ENCODE data around the gene ITGB8.

The ITGB8 gene

DNA sequence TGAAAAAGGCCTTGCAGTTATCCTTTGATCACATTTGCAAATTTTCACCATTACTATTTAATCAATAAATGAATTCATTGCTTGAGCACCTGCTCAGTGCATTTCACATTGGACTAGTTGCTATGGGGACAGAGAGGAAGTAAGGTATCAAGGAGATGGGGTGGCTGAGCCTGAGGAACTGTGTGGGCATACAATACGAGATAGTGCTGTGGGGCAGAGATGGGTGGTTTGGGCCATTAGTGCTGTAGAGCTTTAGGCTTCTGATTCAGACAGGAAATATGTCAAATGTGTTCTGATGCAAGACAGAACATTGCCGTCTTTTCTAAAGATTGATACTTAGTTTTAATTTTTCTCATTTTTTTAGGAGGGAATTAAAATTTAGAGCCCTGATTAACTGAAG, 13.2 kb downstream of the ITGB8 start:
- no peak for DNase-seq

DNA sequence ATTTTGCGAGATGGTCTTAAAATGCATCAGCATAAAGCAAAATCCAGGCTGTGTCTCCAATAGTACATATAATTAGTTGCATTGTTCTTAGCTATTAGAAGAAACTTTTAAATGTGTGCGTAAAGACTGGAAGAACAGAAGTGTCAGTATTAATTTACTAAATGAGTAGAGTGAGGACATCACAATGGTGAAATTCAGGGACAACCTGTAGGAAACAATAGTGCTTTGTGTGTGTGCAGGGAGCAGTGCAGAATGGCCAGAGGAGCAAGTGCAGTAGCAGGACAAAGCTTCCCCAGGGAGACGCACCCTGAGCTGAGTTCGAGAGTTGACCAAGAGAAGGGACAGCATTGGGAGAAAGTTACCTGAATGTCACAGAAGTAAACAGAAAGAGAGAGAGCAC, 13.7 kb downstream of the ITGB8 start:
- DNase-seq: no peak

DNA sequence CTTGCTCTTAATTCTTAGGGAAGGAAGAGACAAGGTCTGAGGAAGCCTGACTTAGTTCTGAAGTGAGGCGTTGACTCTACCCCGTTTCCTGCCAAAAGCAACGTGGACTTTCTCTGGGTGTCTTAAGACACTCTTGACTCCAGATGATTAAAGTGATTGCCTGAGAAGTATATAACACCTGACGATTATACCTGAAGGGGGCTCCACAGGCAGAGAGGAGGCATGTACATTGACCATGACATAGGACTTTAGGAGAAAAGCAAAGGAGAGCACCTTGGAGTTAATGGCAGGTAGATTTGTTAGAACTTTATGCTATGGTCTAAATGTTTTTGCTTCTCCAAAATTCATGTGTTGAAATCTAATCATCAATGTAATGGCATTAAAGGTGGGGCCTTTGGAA, 15.9 kb downstream of the ITGB8 start:
- no peak for DNase-seq

DNA sequence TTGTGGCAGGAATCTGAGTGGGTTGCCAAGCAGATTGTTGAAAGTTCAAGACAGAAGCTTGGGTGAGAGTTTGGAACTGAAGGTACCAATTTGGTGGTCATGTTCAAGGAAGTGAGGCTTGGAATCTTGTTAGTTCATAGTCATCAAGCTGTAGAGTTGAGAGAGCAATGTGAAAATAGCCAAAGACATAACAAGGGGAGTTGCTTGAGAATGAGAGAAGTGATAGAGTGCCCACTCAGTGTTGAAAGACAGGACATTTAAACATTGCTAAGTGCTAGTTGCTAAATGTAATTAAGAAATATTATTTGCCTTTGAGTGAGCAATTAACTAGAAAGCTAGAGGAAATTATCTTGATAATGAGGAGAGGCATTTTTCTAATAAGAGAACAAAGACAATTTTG, 17.0 kb downstream of the ITGB8 start:
- DNase-seq: no peak

DNA sequence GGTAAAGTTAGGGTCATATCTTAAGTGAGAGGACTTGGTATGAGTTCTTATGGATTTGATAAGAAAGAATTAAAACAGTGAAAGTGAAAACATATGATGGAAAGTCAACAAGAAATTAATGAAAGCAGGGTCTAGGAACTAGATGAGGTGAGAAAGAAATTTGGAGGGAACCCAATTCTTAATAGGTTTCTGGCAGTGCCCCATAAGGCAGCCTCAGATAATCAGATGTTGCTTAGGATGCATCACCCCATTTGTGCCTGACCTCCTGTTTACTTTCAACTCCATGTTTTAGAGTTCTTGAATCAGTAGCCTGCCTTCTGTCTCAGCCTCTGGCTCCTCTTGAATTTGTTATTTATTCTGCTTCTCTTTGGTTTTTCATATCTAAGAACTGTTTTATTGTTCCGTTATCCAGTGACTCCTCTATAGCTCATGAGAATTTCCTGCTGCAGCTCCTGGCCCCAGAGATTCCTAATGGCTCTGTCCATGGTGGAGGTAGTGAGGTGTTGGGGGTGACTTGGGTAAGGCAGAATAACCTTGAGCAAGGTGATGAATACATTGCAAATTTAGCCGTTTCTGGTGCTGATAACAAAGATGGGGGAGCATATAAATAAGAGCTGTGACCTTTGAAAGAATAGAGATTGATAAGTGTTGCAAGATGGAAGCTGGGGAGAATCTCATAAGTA, 17.6 kb downstream of the ITGB8 start:
- no peak for DNase-seq

DNA sequence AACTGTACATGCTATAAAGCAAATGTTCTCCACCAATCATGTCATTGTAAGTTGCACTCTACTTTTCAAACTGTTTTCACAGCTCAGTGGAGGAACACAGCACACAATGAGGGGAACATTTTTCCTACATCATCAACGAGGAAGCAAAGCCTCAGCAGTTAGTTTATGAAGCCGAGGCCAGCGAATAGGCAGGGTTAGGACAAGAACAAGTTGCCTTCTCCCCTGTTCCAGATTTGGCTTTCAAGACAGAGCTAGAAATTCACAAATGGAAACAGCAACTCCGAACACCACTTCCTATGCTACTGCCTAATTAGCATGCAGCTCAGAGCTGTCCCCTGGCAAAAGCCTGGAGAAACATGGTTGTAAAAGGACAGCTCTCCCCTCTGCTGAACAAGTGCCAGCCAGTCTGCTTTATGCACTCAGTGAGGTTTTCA, 19.8 kb downstream of the ITGB8 start:
- no peak for DNase-seq

DNA sequence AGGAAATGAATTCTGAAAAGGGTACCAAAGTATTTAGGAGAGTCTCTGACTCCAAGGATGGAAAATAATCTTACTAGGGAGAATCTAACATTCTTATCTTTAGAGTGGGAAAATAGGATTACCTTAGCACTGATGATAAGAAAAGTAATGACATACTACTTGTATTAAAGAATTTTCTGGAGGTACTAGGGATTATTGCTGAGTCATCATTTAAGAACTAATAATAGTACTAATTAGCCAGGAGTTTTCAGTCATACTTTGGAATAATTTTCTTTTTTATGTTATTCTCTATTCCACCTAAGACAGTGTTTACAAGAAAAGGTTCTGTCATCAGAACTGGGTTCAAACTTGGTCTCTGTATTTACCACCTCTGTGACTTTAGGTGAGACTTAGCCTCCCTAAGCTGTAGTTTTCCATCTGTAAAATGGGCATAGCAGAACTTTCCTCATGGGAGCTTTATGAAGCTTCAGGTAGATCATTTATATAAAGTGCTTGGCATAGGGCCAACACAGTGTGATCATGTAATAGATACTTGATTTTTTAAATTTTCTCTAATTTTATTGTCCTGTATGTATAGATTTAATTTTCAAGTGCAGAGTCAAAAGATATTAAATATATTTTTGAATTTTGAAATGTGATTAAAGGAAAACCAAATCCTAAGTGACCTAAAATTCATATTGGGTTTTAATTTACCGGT, 20.4 kb downstream of the ITGB8 start:
- no peak for DNase-seq

DNA sequence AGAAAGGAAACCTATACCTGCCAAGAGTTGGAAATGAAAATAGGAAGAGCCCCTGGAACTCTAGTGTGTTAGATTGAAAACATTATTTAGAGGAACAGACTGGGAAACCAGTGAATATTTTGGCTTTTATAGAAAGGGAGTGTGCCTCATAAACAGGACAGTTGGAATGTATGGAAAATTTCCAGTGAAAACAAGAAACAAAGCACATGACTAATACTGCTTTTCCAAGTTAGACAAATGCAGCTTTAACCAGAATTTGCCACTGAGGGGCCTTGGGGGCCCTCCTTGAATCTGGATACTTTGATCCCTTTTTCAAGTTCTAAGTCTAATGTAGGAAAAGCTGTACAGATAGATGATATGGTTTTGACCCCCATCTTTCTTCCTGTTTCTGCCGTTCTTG, 21.2 kb downstream of the ITGB8 start:
- no peak for DNase-seq

DNA sequence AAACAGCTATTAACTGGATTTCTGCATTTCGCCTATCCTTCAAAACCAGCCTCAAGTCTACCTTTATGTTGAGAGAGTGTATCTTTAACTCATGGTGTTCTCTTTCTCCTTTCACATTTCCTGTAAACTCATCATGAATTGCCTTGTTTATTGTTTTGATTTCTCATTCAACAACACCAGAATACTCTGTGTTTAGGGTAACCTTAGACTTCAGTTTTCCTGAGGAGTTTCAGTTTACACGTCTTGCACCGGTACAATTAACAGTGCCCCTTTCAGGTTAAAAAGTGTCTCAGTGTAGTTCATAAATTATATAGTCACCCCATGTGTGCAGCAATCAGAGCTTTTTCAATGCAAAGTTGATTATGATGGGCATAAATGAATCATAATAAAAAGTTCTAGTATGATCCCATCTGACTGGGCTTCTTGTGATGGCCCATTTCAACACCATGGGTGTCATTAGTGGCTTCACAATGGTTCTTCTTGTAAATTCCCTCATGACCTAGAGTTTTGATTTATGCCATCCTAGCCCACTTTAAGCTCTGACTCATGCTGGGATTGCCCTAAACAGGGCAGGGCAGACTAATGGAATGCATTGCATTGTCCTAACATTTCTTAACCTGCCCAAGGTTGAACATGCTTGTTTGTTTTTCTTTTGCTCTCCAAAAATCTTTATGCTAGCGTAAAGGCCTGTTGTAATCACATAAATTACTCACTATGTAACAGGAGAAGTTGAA, 22.0 kb downstream of the ITGB8 start:
- no peak for DNase-seq

DNA sequence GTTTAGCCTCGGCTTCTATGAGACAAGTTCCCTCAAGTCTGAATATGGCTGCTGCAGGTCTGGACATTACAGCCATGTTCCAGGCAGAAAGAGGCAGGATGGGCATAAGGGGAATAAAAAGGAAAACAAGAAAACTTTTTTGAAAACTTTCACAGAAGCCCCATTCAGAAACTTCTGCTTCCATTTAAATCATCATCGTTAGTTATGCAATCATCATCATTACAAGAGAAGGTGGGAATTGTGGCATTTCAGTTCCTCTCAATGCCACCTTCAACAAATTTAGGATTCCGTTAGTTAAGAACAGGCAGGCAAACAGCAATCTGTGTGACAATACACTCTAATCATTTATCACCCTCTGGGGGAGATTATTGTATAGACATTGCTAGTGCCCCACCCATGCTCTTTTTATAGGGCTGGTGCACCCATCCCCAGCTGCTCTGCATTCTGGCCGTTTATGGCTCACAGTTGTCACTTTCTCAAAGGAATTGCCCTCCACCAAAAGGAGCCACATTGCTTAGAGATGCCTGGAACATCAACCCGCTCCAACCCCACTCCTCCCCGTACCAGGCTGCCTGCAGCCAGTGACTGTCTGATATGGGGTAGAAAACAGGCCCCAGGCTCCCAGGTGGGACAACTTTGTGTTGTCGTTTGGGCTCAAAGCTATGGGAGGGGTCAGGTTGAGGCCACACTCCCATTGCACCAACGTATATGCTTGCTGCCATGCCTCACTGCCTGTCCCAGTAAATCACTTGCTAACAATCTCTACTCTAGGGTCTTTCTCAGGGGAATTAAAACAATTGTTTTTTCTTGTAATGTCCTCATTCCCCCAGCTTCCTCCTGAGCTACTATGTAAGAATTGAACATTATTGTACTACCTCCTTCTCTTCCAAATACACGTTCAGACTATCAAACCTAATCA, 24.2 kb downstream of the ITGB8 start:
- no peak for DNase-seq

DNA sequence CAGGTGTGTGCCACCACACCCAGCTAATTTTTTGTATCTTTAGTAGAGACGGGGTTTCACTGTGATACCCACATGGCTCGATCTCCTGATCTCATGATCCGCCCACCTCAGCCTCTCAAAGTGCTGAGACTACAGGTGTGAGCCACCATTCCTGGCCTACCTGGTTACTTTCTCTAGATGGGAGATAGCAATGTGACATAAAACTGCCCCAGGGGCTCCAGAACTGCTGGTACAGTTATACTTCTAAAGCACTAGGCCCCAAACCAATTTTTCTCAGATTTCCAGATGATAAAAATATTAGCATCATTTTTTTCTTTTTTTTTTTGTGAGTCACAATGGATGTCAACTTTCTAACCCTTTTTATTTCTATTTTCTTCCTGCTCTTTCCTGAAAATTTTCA, 27.4 kb downstream of the ITGB8 start:
- DNase-seq: no peak

DNA sequence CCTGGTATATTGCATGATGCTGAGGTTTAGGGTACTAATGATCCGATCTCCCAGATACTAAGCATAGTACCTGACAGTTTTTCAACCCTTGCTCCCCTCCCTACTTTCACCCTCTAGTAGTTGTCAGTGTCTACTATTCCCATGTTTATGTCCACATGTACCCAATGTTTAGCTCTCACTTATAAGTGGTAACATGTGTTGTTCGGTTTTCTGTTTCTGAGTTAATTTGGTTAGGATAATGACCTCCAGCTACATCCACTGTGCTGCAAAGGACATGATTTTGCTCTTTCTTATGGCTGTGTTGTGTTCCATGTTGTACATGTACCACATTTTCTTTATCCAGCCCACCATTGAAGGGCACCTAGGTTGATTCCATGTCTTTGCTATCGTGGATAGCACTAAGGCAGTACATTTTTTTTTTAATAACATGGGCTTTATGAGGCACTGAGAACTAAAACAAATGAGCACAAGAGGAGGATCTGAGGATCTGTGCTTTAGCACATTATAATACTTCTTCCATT, 28.1 kb downstream of the ITGB8 start:
- DNase-seq: no peak

DNA sequence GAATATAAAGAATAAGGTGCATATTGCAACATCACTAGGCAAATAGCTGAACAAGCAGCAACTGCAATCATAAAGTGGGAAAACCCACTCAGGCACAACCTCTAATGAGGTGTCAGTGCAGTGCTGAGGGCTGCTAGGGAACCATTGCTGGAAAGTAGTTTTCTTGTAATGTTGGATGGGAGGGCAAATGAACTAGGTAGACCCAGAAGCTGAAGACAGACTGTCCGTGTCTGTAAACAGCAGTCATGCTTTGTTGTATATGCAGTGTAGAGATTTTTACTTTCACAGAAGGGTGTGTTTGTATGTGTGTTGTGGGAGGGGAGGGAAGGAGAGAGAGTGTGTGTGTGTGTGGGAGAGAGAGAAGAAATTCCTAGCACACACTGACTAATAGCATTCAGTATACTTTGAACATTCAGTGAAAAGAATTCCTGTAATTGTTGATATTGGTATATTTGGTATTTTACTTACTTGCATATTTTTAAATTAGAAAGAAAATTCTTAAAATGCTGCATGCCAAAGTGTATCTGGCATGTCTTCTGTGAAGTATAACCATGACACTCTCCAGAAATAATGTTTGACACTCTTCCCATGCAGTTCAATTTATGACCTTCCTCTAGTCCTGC, 28.8 kb downstream of the ITGB8 start:
- DNase-seq: no peak

DNA sequence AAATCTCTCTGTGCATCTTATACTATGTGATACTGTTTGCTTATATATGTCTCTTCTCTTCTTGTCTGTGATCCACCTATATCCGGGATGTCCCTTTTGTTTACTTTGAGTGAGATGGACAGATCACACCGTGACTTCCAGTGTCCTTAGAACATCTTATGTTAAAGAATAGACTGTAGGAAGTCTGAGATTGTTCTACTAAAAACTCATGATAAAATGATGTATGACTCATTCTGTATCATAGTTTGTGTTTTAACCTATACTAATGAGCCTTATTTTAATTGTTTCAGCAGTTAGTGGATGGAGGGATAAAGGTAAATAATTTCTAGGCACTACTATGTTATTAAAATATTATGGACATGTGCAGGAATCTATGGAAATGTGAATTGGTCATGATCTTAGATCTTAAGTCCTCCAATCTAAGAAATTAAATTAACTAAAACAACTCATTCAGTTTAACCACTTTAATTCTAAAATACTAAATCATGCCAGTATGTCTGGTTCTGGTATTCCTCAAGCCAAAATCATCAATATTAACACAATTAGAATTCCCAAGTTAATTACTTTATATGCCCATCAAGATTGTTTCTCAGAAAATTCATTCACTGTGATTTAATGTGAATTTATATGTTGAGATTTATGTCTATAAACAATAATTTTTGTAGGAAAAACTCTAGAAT, 32.0 kb downstream of the ITGB8 start:
- no peak for DNase-seq

DNA sequence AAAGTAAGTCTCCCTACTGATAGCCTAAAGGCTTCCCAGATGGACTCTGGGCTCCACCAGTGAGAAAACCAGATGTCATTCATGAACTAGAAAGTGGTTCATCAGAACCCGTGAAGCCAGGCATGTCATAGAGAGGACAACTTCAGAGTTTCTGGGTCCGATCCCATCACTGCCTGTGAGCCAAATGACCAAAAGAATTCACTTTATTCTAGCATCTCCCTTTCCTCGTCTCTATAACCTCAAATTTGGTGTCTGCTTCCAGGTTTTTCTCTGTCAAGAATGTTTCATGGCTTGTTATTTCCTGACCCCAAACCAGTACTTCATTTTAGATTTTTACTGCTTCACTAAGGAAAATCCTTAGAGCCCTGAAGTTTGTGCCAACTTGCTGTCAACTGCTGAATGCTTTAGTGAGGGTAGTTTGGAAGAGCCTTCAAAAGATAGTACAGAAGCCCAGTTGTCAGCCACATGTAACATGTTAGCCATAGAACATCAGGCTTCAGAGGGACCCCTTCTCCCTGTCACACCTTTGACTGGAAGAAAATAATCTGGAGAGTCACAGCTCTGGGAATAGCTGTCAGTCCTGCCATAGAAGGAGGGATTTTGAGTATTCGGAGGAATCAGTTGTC, 34.0 kb downstream of the ITGB8 start:
- no peak for DNase-seq

DNA sequence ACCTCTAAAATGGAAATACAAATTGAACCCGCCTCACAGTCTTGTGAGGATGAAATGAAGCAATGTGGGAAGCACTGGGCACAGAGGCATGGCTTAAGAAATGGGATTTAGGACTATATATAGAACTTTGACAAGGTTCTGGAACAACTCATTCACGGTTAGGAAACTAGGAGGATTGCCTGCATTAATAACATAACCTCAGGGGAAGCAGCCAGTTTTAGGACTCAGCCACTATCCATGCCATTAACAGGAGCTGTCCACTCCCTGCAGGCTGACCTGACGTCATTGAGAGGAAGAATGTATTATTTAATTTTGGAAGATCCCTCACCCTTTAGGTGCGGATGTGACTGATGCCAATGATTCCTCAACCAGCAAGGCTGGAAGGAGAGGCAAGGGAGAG, 34.8 kb downstream of the ITGB8 start:
- DNase-seq: no peak

DNA sequence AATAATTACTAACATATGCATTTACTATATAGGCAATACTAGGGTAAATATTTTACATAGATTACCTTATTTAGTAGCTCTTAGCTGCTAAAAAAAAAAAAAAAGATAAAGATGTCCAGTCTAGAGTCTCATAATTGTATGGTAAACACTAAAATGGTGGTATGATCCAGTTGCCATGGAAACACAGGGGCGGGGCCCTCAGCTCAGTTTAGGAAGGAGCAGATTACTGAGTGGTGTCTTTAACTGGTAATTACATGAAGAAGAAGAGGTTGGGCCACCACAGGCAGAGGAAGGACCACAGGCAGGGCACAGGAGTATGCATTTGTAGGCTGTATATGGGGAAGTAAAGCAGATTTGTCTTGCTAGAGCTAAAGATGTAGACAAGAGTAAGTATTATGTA, 43.7 kb downstream of the ITGB8 start:
- DNase-seq: no peak

DNA sequence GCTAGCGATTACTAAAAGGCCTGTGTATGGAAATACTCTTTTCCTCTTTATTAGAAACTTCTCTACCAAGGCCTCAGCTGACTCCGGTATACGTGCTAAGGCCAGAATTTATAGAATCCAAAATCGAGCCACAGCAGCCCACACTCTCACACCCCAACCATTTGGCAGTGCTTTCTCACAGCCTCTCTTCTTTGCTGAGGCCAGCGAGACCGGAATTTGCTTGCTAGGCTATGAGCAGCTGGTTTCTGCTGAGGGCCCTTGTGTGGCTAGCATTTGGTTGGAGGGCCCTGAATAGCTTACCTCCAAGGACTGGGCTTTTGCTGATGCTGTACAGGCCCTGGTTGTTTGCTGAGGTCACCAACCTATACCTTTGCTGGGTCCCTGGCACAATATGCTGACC, 46.1 kb downstream of the ITGB8 start:
- DNase-seq: no peak

DNA sequence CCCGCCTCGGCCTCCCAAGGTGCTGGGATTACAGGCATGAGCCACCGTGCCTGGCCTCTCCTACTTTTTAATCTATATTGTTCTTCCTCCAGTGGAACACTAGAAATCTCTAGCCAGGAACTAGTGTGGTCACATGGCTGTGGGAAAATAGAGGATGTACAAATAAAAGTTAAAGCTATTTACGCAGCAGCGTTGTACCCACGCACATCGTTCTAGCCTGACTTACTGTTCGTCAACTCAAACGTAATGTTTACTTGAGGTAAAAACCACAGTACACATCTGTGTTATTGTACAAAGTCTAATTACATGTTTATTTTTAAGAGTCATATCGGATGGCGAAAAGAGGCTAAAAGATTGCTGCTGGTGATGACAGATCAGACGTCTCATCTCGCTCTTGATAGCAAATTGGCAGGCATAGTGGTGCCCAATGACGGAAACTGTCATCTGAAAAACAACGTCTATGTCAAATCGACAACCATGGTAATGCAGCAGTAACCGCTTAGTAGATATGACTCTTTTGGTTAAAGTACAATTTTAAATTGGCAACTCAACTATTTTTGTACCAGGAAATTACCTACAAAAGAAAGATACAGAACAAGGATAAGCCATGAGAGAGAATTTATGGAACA, 50.8 kb downstream of the ITGB8 start:
- DNase-seq: no peak

DNA sequence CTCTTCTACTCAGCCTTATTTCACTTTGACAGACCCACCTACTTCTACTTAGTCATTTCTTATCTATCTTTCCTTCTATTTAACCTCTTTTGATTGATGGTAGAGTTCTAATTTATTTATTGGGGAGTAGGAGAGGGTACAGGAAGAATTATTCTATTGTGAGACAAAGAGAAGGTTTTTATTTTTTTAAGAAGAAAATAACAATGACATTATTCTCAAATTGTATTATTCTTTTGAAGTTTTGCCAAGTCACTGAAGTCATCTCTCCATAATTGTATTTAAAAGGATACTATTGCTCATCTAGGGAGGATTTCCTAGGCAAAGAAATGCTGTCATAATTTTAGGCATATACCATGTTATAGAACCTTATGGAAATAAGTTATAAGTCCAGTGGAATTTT, 52.7 kb downstream of the ITGB8 start:
- DNase-seq: no peak

DNA sequence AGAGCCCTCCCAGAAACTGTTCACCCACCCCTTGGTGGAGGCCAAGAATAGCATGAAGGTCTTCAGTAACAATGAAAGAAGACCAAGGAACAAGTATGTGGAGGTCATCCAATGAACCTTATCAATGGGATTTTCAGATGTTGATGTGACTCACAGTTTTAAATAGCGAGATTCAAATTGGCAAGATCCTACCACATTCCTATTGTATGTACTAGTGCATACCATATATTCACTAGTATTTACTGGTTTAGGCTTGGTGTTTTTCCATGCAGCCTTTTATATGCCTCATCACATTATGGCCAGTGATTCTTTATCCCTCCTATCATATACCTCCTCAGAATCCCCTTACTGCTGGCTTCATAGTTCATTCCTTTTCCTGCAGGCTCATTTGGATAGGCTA, 54.4 kb downstream of the ITGB8 start:
- no peak for DNase-seq
